Activated T-cell treated with anti-CD3 and anti-CD28 coated beads, Interleukin-2, amount 50 U/mL, for 72 hours (primary cell): ENCODE results near the gene CD300LD. TPM values are rescaled to one million over a fixed set of nuclear protein-coding genes. Genes with fewer than 3 reads are reported as not detected.

Experiments used
- ATAC-seq, 2 donors: fragments of 150-1000 bp; cut with Tn5 transposase; replicated peaks in 1 of 2; 2 replicates each; pipeline ENCODE4 v1.10.0; 2021; ENCODE audit warnings: moderate library complexity in 2 of 2, mild to moderate bottlenecking in 1 of 2
- DNase-seq, 2 donors: peaks; one replicate each; pipeline ENCODE4 v3.0.0; 2021 to 2022; ENCODE audit warnings: mixed read lengths in 1 of 2
- H3K27ac Mint-ChIP-seq: one replicate; pipeline ENCODE4 v1.8.0; 2022; ENCODE audit warnings: mild to moderate bottlenecking, moderate library complexity, mixed read lengths
- H3K27me3 Mint-ChIP-seq: one replicate; pipeline ENCODE4 v1.8.0; 2022; ENCODE audit warnings: low read depth, mixed read lengths
- H3K36me3 Mint-ChIP-seq, 2 donors: one replicate each; pipeline ENCODE4 v1.8.0; 2022; ENCODE audit warnings: mixed read lengths in 2 of 2, mild to moderate bottlenecking in 1 of 2; ENCODE audit not compliant: insufficient read depth in 2 of 2
- H3K4me1 Mint-ChIP-seq: one replicate; pipeline ENCODE4 v1.8.0; 2022; ENCODE audit warnings: low read depth, mixed read lengths
- H3K4me3 Mint-ChIP-seq, 2 donors: one replicate each; pipeline ENCODE4 v1.8.0; 2022; ENCODE audit warnings: mild to moderate bottlenecking in 2 of 2, mixed read lengths in 2 of 2, moderate library complexity in 2 of 2
- H3K9me3 Mint-ChIP-seq, 2 donors: one replicate each; pipeline ENCODE4 v1.8.0; 2022; ENCODE audit warnings: mixed read lengths in 2 of 2
- total RNA-seq, 2 donors: library from RNA; stranded (reverse); gene quantifications; one replicate each; pipeline ENCODE4 v1.2.3, GENCODE V29; 2022

CD300LD gene
- total RNA-seq, 2 donors from 2014 or later: 0.19 to 0.31 TPM

- H3K9me3 Mint-ChIP-seq: no peaks in the 10 kb centered on the region
- peak; percentile 57 to 62 for ATAC-seq
- peaks cover 32% of the 10 kb centered on the region for H3K27me3 Mint-ChIP-seq
- no peak overlapping the region for H3K27ac Mint-ChIP-seq
- no peak overlapping the region for H3K4me3 Mint-ChIP-seq
- H3K4me1 Mint-ChIP-seq: peaks cover 21% of the 10 kb centered on the region
- H3K36me3 Mint-ChIP-seq: no peaks in the 10 kb centered on the region
- DNase-seq: no peak
These were observed 11.1 kb upstream of the CD300LD start for GRCh38 chr17:74603037-74603635.

- Mint-ChIP-seq H3K9me3 (no peaks in the 10 kb centered on the region), H3K4me1 (peaks cover 21% of the 10 kb centered on the region), H3K36me3 (no peaks in the 10 kb centered on the region), H3K27ac (no peak overlapping the region), H3K27me3 (peaks cover 22% of the 10 kb centered on the region), H3K4me3 (no peak overlapping the region)
- ATAC-seq: peak in 1 of 2 donors; percentile 39
- peak; percentile 40 to 44 for DNase-seq
These were observed 10.0 kb upstream of the CD300LD start for GRCh38 chr17:74601944-74602572.

DNA sequence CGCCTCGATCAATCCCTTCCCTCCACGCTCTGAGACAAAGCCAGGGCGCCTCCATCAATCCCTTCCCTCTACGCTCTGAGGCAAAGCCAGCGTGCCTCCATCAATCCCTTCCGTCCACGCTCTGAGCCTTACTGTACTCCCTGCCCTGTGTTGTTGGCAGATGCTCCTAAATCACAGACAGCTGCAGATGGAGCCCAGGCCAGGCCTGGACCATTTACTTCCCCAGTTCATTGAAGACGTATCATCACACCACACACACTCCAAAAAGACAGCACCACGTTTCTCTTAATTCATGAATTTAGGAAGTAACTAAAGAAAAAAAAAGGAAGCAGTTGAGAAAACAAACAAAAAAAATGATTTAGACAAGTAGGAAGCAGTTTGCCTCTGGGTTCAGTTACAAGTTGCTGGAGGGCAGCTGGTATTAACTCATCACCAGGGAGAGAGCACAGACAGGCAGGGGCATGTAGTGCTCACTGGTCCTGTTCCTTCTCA lies 7.4 kb upstream of the CD300LD start:
- Mint-ChIP-seq H3K27me3 (peaks cover 22% of the 10 kb centered on the region), H3K9me3 (no peaks in the 10 kb centered on the region), H3K4me1 (peaks cover 21% of the 10 kb centered on the region), H3K27ac (no peak overlapping the region), H3K36me3 (no peaks in the 10 kb centered on the region), H3K4me3 (no peak overlapping the region)
- DNase-seq: no peak
- no peak for ATAC-seq

DNA sequence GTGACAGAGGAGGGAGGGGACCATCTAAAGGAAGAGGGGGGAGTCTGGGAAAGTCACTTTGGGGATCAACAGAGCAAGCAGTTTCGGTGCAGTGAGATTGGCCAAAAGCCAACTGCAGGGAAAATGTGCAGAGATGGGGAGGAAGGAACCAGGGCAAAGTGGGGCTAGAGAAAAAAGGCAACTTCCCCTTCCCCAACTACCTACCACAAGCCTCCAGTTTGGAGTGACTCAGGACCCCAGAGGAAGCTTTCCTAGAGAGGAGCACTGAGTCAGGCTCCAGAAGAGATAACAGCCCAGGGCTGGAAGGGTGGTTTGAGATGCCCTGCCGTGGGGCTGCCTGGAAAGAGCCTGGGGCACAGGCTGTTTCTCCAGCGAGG lies 6.9 kb upstream of the CD300LD start:
- no peaks in the 10 kb centered on the region for H3K36me3 Mint-ChIP-seq
- peaks cover 21% of the 10 kb centered on the region for H3K4me1 Mint-ChIP-seq
- DNase-seq (no peak), ATAC-seq (no peak)
- H3K27me3 Mint-ChIP-seq: peaks cover 22% of the 10 kb centered on the region
- peak overlapping the region in 1 of 2 donors; percentile 16 for H3K4me3 Mint-ChIP-seq
- no peaks in the 10 kb centered on the region for H3K9me3 Mint-ChIP-seq
- no peak overlapping the region for H3K27ac Mint-ChIP-seq

GRCh38 chr17:74598346-74599022 lies 6.4 kb upstream of the CD300LD start:
- H3K4me3 Mint-ChIP-seq: peak overlapping the region in 1 of 2 donors; percentile 16
- ATAC-seq (no peak), DNase-seq (no peak)
- H3K27ac Mint-ChIP-seq: no peak overlapping the region
- H3K9me3 Mint-ChIP-seq: no peaks in the 10 kb centered on the region
- peaks cover 22% of the 10 kb centered on the region for H3K27me3 Mint-ChIP-seq
- no peaks in the 10 kb centered on the region for H3K36me3 Mint-ChIP-seq
- peaks cover 21% of the 10 kb centered on the region for H3K4me1 Mint-ChIP-seq

GRCh38 chr17:74597069-74597790 lies 5.1 kb upstream of the CD300LD start:
- Mint-ChIP-seq H3K9me3 (no peaks in the 10 kb centered on the region), H3K36me3 (no peaks in the 10 kb centered on the region), H3K27ac (no peak overlapping the region), H3K4me1 (peaks cover 19% of the 10 kb centered on the region), H3K4me3 (no peak overlapping the region), H3K27me3 (peaks cover 14% of the 10 kb centered on the region)
- ATAC-seq: no peak
- no peak for DNase-seq

GRCh38 chr17:74595037-74595750 lies 3.1 kb upstream of the CD300LD start:
- peaks cover 14% of the 10 kb centered on the region for H3K27me3 Mint-ChIP-seq
- peaks cover 25% of the 10 kb centered on the region for H3K4me1 Mint-ChIP-seq
- no peaks in the 10 kb centered on the region for H3K36me3 Mint-ChIP-seq
- peaks cover 0 to 1% of the 10 kb centered on the region in 2 donors for H3K9me3 Mint-ChIP-seq
- DNase-seq (no peak), ATAC-seq (no peak)
- H3K4me3 Mint-ChIP-seq: no peak overlapping the region
- H3K27ac Mint-ChIP-seq: no peak overlapping the region

DNA sequence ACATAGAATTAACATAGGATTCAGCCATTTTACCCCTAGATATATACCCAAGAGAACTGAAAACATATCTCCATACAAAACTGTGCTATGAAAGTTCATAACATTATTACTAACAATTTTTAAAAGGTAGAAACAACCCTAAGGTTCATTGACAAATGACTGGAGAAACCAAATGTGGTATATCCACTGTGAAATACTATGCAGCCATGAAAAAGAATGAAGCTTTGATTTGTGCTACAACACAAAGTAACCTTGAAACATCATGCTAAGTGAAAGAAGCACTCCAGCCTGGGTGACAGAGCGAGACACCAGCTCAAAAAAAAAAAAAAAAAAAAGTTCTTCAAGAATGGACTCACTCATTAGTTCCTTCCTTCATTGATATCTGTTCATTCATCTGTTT lies 580 bp downstream of the CD300LD start:
- no peaks in the 10 kb centered on the region for H3K27me3 Mint-ChIP-seq
- DNase-seq (no peak), ATAC-seq (no peak)
- no peak overlapping the region for H3K27ac Mint-ChIP-seq
- H3K4me3 Mint-ChIP-seq: peak overlapping the region in 1 of 2 donors; percentile 57
- peaks cover 0 to 1% of the 10 kb centered on the region in 2 donors for H3K9me3 Mint-ChIP-seq
- peaks cover 9% of the 10 kb centered on the region for H3K4me1 Mint-ChIP-seq
- no peaks in the 10 kb centered on the region for H3K36me3 Mint-ChIP-seq

DNA sequence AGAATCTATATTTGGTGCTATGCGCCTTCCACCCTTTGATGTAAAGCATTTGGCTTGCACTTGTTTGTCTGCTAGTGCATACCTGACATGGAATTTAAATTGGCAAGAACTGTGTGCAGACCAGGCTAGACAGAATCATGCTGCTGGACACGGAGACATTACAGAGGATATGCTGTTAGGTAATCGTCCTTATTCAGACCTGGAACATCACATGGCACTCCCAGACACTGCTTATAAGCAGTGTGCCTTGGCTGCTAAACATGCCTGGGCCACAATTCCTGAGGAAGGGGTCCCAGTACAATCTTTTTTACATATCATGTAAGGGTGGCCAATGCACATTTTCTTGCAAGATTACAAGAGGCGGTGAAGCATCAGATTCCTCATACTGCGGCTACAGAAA lies 6.4 kb downstream of the CD300LD start:
- DNase-seq (no peak), ATAC-seq (no peak)
- peaks cover 0 to 2% of the 10 kb centered on the region in 2 donors for H3K9me3 Mint-ChIP-seq
- no peaks in the 10 kb centered on the region for H3K4me1 Mint-ChIP-seq
- no peak overlapping the region for H3K4me3 Mint-ChIP-seq
- H3K36me3 Mint-ChIP-seq: no peaks in the 10 kb centered on the region
- no peaks in the 10 kb centered on the region for H3K27me3 Mint-ChIP-seq
- H3K27ac Mint-ChIP-seq: no peak overlapping the region

DNA sequence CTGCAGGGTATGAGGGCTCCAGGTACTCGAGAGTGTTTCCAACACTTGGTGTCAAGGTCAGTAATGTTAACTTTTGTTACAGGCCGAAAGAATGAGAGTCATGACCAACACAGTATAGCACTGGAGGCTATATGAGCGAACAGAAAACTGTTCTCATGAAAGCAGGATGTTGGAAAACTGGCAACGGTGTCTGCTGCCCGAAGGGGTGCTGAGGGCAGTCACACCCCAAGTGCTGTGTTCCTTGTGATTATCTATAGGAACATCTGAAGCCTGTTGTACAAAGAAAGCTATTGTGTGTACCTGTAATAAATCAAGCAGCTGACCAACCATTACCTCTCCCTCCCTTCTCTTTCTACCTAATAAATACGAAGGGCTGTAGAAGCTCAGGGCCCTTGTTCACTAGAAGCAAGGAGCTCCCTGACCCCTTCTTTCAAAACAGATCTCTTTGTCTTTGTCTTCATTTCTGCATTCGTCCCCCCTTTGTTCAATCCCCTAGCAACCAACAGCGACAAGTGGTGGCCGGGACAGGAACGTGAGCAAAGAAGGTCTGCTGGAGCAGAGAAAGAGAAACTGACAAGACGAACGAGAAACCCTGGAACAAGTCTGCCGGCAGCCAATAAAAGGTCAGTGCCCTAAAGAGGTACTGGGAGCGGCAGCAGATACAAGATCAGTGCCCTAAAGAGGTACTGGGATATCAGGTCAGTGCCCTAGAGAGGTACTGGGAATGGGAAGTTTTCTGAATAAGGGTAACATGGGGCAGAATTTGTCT lies 7.6 kb downstream of the CD300LD start:
- no peaks in the 10 kb centered on the region for H3K36me3 Mint-ChIP-seq
- DNase-seq (no peak), ATAC-seq (no peak)
- no peaks in the 10 kb centered on the region for H3K27me3 Mint-ChIP-seq
- peaks cover 0 to 2% of the 10 kb centered on the region in 2 donors for H3K9me3 Mint-ChIP-seq
- no peaks in the 10 kb centered on the region for H3K4me1 Mint-ChIP-seq
- no peak overlapping the region for H3K27ac Mint-ChIP-seq
- H3K4me3 Mint-ChIP-seq: no peak overlapping the region

GRCh38 chr17:74582633-74583032 lies 9.4 kb downstream of the CD300LD start:
- no peaks in the 10 kb centered on the region for H3K27me3 Mint-ChIP-seq
- no peak for ATAC-seq
- H3K36me3 Mint-ChIP-seq: no peaks in the 10 kb centered on the region
- H3K9me3 Mint-ChIP-seq: peaks cover 0 to 2% of the 10 kb centered on the region in 2 donors
- H3K4me3 Mint-ChIP-seq: no peak overlapping the region
- DNase-seq: no peak
- peaks cover 4% of the 10 kb centered on the region for H3K4me1 Mint-ChIP-seq
- H3K27ac Mint-ChIP-seq: no peak overlapping the region

GRCh38 chr17:74579900-74580299 lies 12.2 kb downstream of the CD300LD start:
- Mint-ChIP-seq H3K27me3 (peaks cover 5% of the 10 kb centered on the region), H3K4me3 (no peak overlapping the region), H3K36me3 (no peaks in the 10 kb centered on the region), H3K4me1 (peaks cover 4% of the 10 kb centered on the region), H3K27ac (no peak overlapping the region), H3K9me3 (peaks cover 2 to 3% of the 10 kb centered on the region in 2 donors)
- no peak for ATAC-seq
- no peak for DNase-seq
